Esophagus squamous epithelium (tissue), 4 donors: ENCODE measurements around the gene TNFRSF13B.

Source experiments
- CTCF ChIP-seq, 6 experiments: fragments of 450-650 bp in 4 of 6; fragments of 200-600 bp in 2 of 6; sonication (generic) in 2 of 6; IDR thresholded peaks; one replicate each; pipeline ENCODE4 v1.5.1; 2016 to 2019; ENCODE audit warnings: antibody characterized with exemption in 6 of 6, mild to moderate bottlenecking in 4 of 6, moderate library complexity in 4 of 6
- POLR2A ChIP-seq, 4 donors: fragments of 450-650 bp; IDR thresholded peaks; one replicate each; pipeline ENCODE4 v1.6.1; 2017; ENCODE audit warnings: antibody characterized with exemption in 4 of 4, mild to moderate bottlenecking in 4 of 4, moderate library complexity in 3 of 4

- no peak for TF ChIP-seq POLR2A (IDR thresholded peaks at IDR 0.05)
- no peak for TF ChIP-seq CTCF (IDR thresholded peaks at IDR 0.05)
Observed at GRCh38 chr17:17021194-17021863, 49.4 kb upstream of the TNFRSF13B start.
